K562 (cell line): ENCODE results near the gene LY6G6C. TPM values are rescaled to one million over a fixed set of nuclear protein-coding genes. Genes with fewer than 3 reads are reported as not detected.

ENCODE experiments used
- ATAC-seq: fragments of 200-7000 bp; cut with Tn5 transposase; 3 replicates; pipeline ENCODE4 v1.9.1; 2020; ENCODE audit warnings: moderate library complexity
- BruUV-seq: library from RNA; stranded (reverse); fragments of 400-500 nt; replicated peaks from 2 replicates; lab custom pipeline; 2021; lab: Mats Ljungman, UMichigan
- CTCF ChIA-PET: fragments of 300-600 bp; formaldehyde crosslinking; extraction: SDS; loops from one replicate; lab custom pipeline; 2021; ENCODE audit warnings: low intra/inter-chr PET ratio; lab: Yijun Ruan, JAX
- POLR2A ChIA-PET: fragments of 300-600, 350-650 bp; sonication (Branson Sonifier 250); formaldehyde crosslinking; extraction: SDS; loops from one replicate; lab custom pipeline; 2021; ENCODE audit warnings: antibody characterized with exemption, inconsistent platforms; lab: Yijun Ruan, JAX
- DNase-seq, 4 experiments: peaks; one replicate each; pipeline versions ENCODE4 v3.0.0 to v3.0.0-alpha.2; 2011 to 2018; ENCODE audit warnings: low spot score in 3 of 4, mixed read lengths in 3 of 4; ENCODE audit errors: extremely low read depth in 1 of 4
- FAIRE-seq: peaks from 2 replicates; lab custom pipeline; 2011; peaks lifted over from hg19 to GRCh38; lab: Jason Lieb, UNC
- H2AFZ ChIP-seq: 2 replicates; pipeline ENCODE4 v1.6.0; 2011; ENCODE audit warnings: low read depth, low read length, control low read depth, inconsistent platforms
- H3K27ac ChIP-seq: fragments of 200-600 bp; 3 replicates; pipeline ENCODE4 v1.8.0; 2011; ENCODE audit warnings: low read depth, mild to moderate bottlenecking, control low read depth, inconsistent platforms, low read length, moderate library complexity, mixed read lengths; ENCODE audit errors: extremely low read depth
- H3K27me3 ChIP-seq, 2 experiments: fragments of 300-600 bp in 1 of 2; 2 replicates in 1 of 2; 3 replicates in 1 of 2; pipeline versions ENCODE4 v1.6.0 to v1.8.0; 2011; ENCODE audit warnings: inconsistent platforms in 2 of 2, low read length in 2 of 2, mild to moderate bottlenecking in 1 of 2, mixed read lengths in 1 of 2, moderate library complexity in 1 of 2; ENCODE audit not compliant: control insufficient read depth in 2 of 2, insufficient read depth in 2 of 2
- H3K36me3 ChIP-seq: fragments of 300-600 bp; 3 replicates; pipeline ENCODE4 v1.8.0; 2011; ENCODE audit warnings: mild to moderate bottlenecking, low read length, inconsistent platforms; ENCODE audit not compliant: control insufficient read depth, insufficient read depth
- H3K4me1 ChIP-seq, 2 experiments: fragments of 200-600 bp in 1 of 2; replicated peaks in 1 of 2; 2 replicates in 1 of 2; 3 replicates in 1 of 2; pipeline versions ENCODE4 v1.5.1 to v1.8.0; 2011; ENCODE audit warnings: inconsistent platforms in 2 of 2, low read length in 2 of 2, mild to moderate bottlenecking in 1 of 2, mixed read lengths in 1 of 2, moderate library complexity in 1 of 2; ENCODE audit not compliant: control insufficient read depth in 2 of 2, insufficient read depth in 2 of 2
- H3K4me2 ChIP-seq: 2 replicates; pipeline ENCODE4 v1.6.1; 2011; ENCODE audit warnings: low read length, control low read depth, inconsistent platforms, mixed read lengths; ENCODE audit not compliant: insufficient read depth
- H3K4me3 ChIP-seq: fragments of 200-600 bp; sonication (generic), shearing (Covaris generic); 2 replicates; pipeline ENCODE4 v1.5.1; 2016; ENCODE audit warnings: control low read depth, inconsistent platforms
- H3K79me2 ChIP-seq: fragments of 200-600 bp; 3 replicates; pipeline ENCODE4 v1.8.0; 2011; ENCODE audit warnings: low read length, inconsistent platforms; ENCODE audit not compliant: control insufficient read depth, insufficient read depth
- H3K9ac ChIP-seq, 2 experiments: 2 replicates each; pipeline versions ENCODE4 v1.6.0 to v1.6.1; 2011; ENCODE audit warnings: low read depth in 2 of 2, low read length in 2 of 2, control low read depth in 1 of 2, inconsistent platforms in 1 of 2, mild to moderate bottlenecking in 1 of 2, mixed read lengths in 1 of 2; ENCODE audit not compliant: insufficient read depth in 1 of 2
- H3K9me1 ChIP-seq: one replicate; pipeline ENCODE4 v1.6.0; 2011; ENCODE audit warnings: inconsistent platforms, mild to moderate bottlenecking, low read length, moderate library complexity; ENCODE audit not compliant: control insufficient read depth, insufficient read depth
- H3K9me3 ChIP-seq: replicated peaks from 2 replicates; pipeline ENCODE4 v1.5.1; 2011; ENCODE audit warnings: low read depth, low read length, inconsistent platforms; ENCODE audit not compliant: control insufficient read depth, insufficient read depth
- H4K20me1 ChIP-seq: replicated peaks from 2 replicates; pipeline ENCODE4 v1.6.1; 2011; ENCODE audit warnings: low read length, inconsistent platforms, mixed read lengths; ENCODE audit not compliant: control insufficient read depth, insufficient read depth
- CREB3 ChIP-seq: fragments of 450-650 bp; conservative IDR thresholded peaks from 2 replicates; pipeline ENCODE4 v1.6.1; 2016; ENCODE audit warnings: missing genetic modification characterization, low read depth, mild to moderate bottlenecking, missing compliant biosample characterization, moderate library complexity
- FOXK1 ChIP-seq: sonication (generic); formaldehyde crosslinking; IDR thresholded peaks from 2 replicates; pipeline ENCODE4 v1.8.0; 2022; ENCODE audit warnings: missing genetic modification reagents, mild to moderate bottlenecking, borderline replicate concordance
- KDM5B ChIP-seq: fragments of 200-600 bp; sonication (generic); IDR thresholded peaks from 2 replicates; pipeline ENCODE4 v1.6.1; 2012; ENCODE audit warnings: low read depth, mild to moderate bottlenecking, moderate library complexity, low read length, control low read depth, inconsistent platforms; ENCODE audit not compliant: insufficient replicate concordance
- MAFG ChIP-seq: fragments of 450-650 bp; conservative IDR thresholded peaks from 2 replicates; pipeline ENCODE4 v1.6.1; 2016; ENCODE audit warnings: missing genetic modification characterization, missing compliant biosample characterization
- MAZ ChIP-seq, 2 experiments: fragments of 450-650 bp in 1 of 2; sonication (generic) in 1 of 2; formaldehyde crosslinking; IDR thresholded peaks in 1 of 2; conservative IDR thresholded peaks in 1 of 2; 2 replicates each; pipeline versions ENCODE4 v1.4.0 to v1.5.0; 2020; ENCODE audit warnings: mild to moderate bottlenecking in 1 of 2, missing genetic modification reagents in 1 of 2
- MEIS2 ChIP-seq: fragments of 450-650 bp; IDR thresholded peaks from 2 replicates; pipeline ENCODE4 v1.6.1; 2014; ENCODE audit warnings: mild to moderate bottlenecking; ENCODE audit not compliant: partially characterized antibody
- MYNN ChIP-seq, 2 experiments: sonication (generic); formaldehyde crosslinking in 1 of 2; IDR thresholded peaks; 2 replicates each; pipeline versions ENCODE4 v1.5.0 to v1.6.1; 2016 to 2020; ENCODE audit warnings: antibody characterized with exemption in 1 of 2, missing genetic modification reagents in 1 of 2
- NR2C1 ChIP-seq, 2 experiments: fragments of 450-650 bp; IDR thresholded peaks; 2 replicates each; pipeline ENCODE4 v1.6.1; 2017; ENCODE audit warnings: mild to moderate bottlenecking in 2 of 2, antibody characterized with exemption in 1 of 2, inconsistent platforms in 1 of 2, missing compliant biosample characterization in 1 of 2, missing genetic modification characterization in 1 of 2
- POLR2A ChIP-seq: fragments of 450-650 bp; conservative IDR thresholded peaks from 2 replicates; pipeline ENCODE4 v1.6.1; 2016
- SPI1 ChIP-seq: IDR thresholded peaks from 2 replicates; pipeline ENCODE4 v1.6.1; 2011; ENCODE audit warnings: low read depth, low read length, control low read depth, borderline replicate concordance
- ZBTB7A ChIP-seq: IDR thresholded peaks from 2 replicates; pipeline ENCODE4 v1.6.1; 2011; ENCODE audit warnings: low read depth, mild to moderate bottlenecking, low read length, moderate library complexity, borderline replicate concordance; ENCODE audit not compliant: control insufficient read depth
- ZNF512 ChIP-seq: IDR thresholded peaks from 2 replicates; pipeline ENCODE4 v1.6.1; 2016; ENCODE audit warnings: missing genetic modification characterization, missing compliant biosample characterization
- ZNF766 ChIP-seq: fragments of 200-800 bp; sonication (Bioruptor generic); conservative IDR thresholded peaks from 2 replicates; pipeline ENCODE4 v1.6.1; 2016; ENCODE audit warnings: missing genetic modification characterization, missing compliant biosample characterization
- ZNF785 ChIP-seq: fragments of 250-450 bp; sonication (Bioruptor Pico); IDR thresholded peaks from 2 replicates; pipeline ENCODE4 v1.4.0; 2020; ENCODE audit warnings: mild to moderate bottlenecking
- WGBS: fragments of 100-300 bp; shearing (Covaris generic); methylation state at CpG from one replicate; pipeline ENCODE4 v1.1.6; 2016; ENCODE audit warnings: low coverage, mixed read lengths; ENCODE audit not compliant: insufficient coverage; ENCODE audit errors: missing lambda C conversion rate; 5-methylcytosine and 5-hydroxymethylcytosine counted together
- in situ Hi-C: fragments of 300-500 bp; cut with MboI; formaldehyde crosslinking; loops from 4 replicates; pipeline ENCODE4 v1.15.0; 2018; ENCODE audit warnings: inconsistent platforms, mixed read lengths
- intact Hi-C: fragments of 100-400 bp; cut with micrococcal nuclease; formaldehyde crosslinking; loops from 2 replicates; pipeline ENCODE4 v1.14.2; 2022
- polyA plus RNA-seq, 8 experiments: library from polyadenylated mRNA; depleted of rRNA in 4 of 8; stranded (reverse) in 5 of 8; unstranded in 3 of 8; fragments of >200 nt; fragmentation: Nextera tagmentation in 2 of 8; fragmentation: Illumina TruSeq in 1 of 8; extraction: Ambion mirVana in 2 of 8; extraction: Trizol in 1 of 8; gene quantifications; 2 replicates each; pipeline versions ENCODE4 v1.2.1 to v1.2.3, GENCODE V29; 2011 to 2014; ENCODE audit warnings: inconsistent platforms in 1 of 8, missing spikeins in 1 of 8
- total RNA-seq, 7 experiments: library from RNA; depleted of rRNA in 6 of 7; stranded (reverse); fragments of >200 nt in 6 of 7; fragmentation: Illumina TruSeq in 2 of 7; extraction: Trizol in 2 of 7; gene quantifications; 2 replicates each; pipeline versions ENCODE4 v1.2.1 to v1.2.3, GENCODE V29; 2011 to 2021; ENCODE audit warnings: low replicate concordance in 1 of 7
- TF ChIP-seq, protein P1 (sequence below): sonication (generic); formaldehyde crosslinking; IDR thresholded peaks from 2 replicates; pipeline ENCODE4 v1.8.1; 2023; ENCODE audit warnings: mild to moderate bottlenecking, missing genetic modification reagents

LY6G6C gene
- total and polyA plus RNA-seq, 9 of the 15 experiments (the other 6 are each of a cell fraction or from before 2014, with no cell fraction given), result 0.06 to 0.20 TPM; not detected in 7

GRCh38 chr6:31727034-31727716 is 5.6 kb upstream of the LY6G6C start:
- Histone ChIP-seq H3K36me3 (peaks cover 47% of the 10 kb centered on the region), H2AFZ (peak overlapping the region; percentile 71), H3K9me3 (no peaks in the 10 kb centered on the region), H4K20me1 (no peaks in the 10 kb centered on the region), H3K27ac (peak overlapping the region; percentile 64), H3K4me1 (peaks cover 46 to 70% of the 10 kb centered on the region in 2 experiments), H3K79me2 (peaks cover 19% of the 10 kb centered on the region; the same call in 2 of the 3 replicates), H3K4me3 (no peak overlapping the region), H3K4me2 (peak overlapping the region; percentile 37), H3K27me3 (no peaks in the 10 kb centered on the region), H3K9ac (peak overlapping the region; percentile 38 to 82), H3K9me1 (peaks cover 5% of the 10 kb centered on the region)
- ChIA-PET CTCF (no interaction called here), POLR2A (interaction anchor here (0.5 to 15.0 kb wide), 22 partner anchors 8 to 377 kb away, joined by 3 to 236 read pairs (median 3); partner anchors contain the start of genes ABHD16A, BAG6, C6orf47 and CLIC1)
- 38% methylated on average over 7 of the region's 7 CpGs for WGBS
- intact Hi-C loops (no loop called here), in situ Hi-C loops (no loop called here)
- ATAC-seq, result no peak
- DNase-seq, result peak in 1 of 4 experiments; percentile 72
- FAIRE-seq, result no peak
- BruUV-seq, result no TSS peak
- TF ChIP-seq ZNF512 (tag) (no peak), MEIS2 (peak; percentile 94), MYNN (IDR thresholded peaks at IDR 0.05) (peak; percentile 72; the same call in 1 of the 2 replicates), MYNN (CRISPR knock-in tag; IDR thresholded peaks at IDR 0.05) (no peak), SPI1 (peak; percentile 100), FOXK1 (peak; percentile 40; the same call in 1 of the 2 replicates), MAFG (tag) (peak; percentile 65), KDM5B (peak; percentile 47), MAZ (CRISPR knock-in tag; conservative IDR thresholded peaks at IDR 0.05 in 1 of 2, IDR thresholded peaks at IDR 0.05 in 1 of 2) (no peak; a peak in 1 of 4 replicates), ZBTB7A (peak; percentile 55; the same call in 1 of the 2 replicates), POLR2A (no peak), ZNF766 (CRISPR knock-in tag) (no peak), NR2C1 (IDR thresholded peaks at IDR 0.05) (no peak), NR2C1 (tag; IDR thresholded peaks at IDR 0.05) (peak; percentile 9; the same call in 1 of the 2 replicates), CREB3 (tag) (peak; percentile 71), ZNF785 (no peak)
- TF ChIP-seq, protein P1, sequence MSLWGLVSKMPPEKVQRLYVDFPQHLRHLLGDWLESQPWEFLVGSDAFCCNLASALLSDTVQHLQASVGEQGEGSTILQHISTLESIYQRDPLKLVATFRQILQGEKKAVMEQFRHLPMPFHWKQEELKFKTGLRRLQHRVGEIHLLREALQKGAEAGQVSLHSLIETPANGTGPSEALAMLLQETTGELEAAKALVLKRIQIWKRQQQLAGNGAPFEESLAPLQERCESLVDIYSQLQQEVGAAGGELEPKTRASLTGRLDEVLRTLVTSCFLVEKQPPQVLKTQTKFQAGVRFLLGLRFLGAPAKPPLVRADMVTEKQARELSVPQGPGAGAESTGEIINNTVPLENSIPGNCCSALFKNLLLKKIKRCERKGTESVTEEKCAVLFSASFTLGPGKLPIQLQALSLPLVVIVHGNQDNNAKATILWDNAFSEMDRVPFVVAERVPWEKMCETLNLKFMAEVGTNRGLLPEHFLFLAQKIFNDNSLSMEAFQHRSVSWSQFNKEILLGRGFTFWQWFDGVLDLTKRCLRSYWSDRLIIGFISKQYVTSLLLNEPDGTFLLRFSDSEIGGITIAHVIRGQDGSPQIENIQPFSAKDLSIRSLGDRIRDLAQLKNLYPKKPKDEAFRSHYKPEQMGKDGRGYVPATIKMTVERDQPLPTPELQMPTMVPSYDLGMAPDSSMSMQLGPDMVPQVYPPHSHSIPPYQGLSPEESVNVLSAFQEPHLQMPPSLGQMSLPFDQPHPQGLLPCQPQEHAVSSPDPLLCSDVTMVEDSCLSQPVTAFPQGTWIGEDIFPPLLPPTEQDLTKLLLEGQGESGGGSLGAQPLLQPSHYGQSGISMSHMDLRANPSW (CRISPR knock-in tag), result peak; percentile 61; the same call in 1 of the 2 replicates
